MM.1S (cell line): ENCODE data around the gene NR6A1.

ENCODE experiments used
- CTCF ChIP-seq: fragments of 300-600 bp; sonication (generic); IDR thresholded peaks from 2 replicates; pipeline ENCODE4 v1.5.1; 2016; ENCODE audit warnings: antibody characterized with exemption, low read length, mixed read lengths
- EZH2 ChIP-seq: fragments of 300-600 bp; sonication (generic); optimal IDR thresholded peaks from 2 replicates; pipeline ENCODE3; 2017; ENCODE audit warnings: low read depth, mild to moderate bottlenecking, antibody characterized with exemption, low read length, mixed read lengths

GRCh38 chr9:124506931-124507879 lies 263.9 kb downstream of the NR6A1 start, which contains the start of gene NR5A1:
- TF ChIP-seq CTCF (no peak), EZH2 (no peak)
